ENCODE data around the gene AKAP8. TPM values are rescaled to one million over a fixed set of nuclear protein-coding genes. Genes with fewer than 3 reads are reported as not detected.

AKAP8 gene
- total and polyA plus RNA-seq, 9 of the 15 experiments (the other 6 are each of a cell fraction or from before 2014, with no cell fraction given) = 3.4 to 56.5 (median 15.0) TPM

- TF ChIP-seq MLLT1 (IDR thresholded peaks at IDR 0.05) (peak; percentile 74 to 98), ZNF589 (CRISPR knock-in tag; IDR thresholded peaks at IDR 0.05; ENCODE audit: low read depth) (no peak), PHB (CRISPR knock-in tag; IDR thresholded peaks at IDR 0.05) (0 out of 2 replicates have a peak, but pooled peaks have one; percentile 29), ELF1 (tag; IDR thresholded peaks at IDR 0.05) (no peak), NFE2L1 (tag; IDR thresholded peaks at IDR 0.05; ENCODE audit: borderline replicate concordance, low read depth) (no peak), TOE1 (IDR thresholded peaks at IDR 0.05; ENCODE audit: borderline replicate concordance) (peak; percentile 89; the same call in 1 of the 2 replicates), TOE1 (CRISPR knock-in tag; IDR thresholded peaks at IDR 0.05; ENCODE audit: borderline replicate concordance, low read depth) (0 out of 2 replicates have a peak, but pooled peaks have one; percentile 66), PML (IDR thresholded peaks at IDR 0.05; ENCODE audit: low read length) (peak; percentile 71; the same call in 1 of the 2 replicates), NKRF (IDR thresholded peaks at IDR 0.05; ENCODE audit: borderline replicate concordance) (peak; percentile 88), PRMT5 (CRISPR knock-in tag; IDR thresholded peaks at IDR 0.05) (no peak), ARID3A (IDR thresholded peaks at IDR 0.05; ENCODE audit: borderline replicate concordance, low read depth, low read length) (peak; percentile 94), IRF1 (CRISPR knock-in tag; IDR thresholded peaks at IDR 0.05; ENCODE audit: borderline replicate concordance) (no peak), RFX5 (IDR thresholded peaks at IDR 0.05; ENCODE audit: low read depth, low read length) (no peak), ZBTB12 (CRISPR knock-in tag; IDR thresholded peaks at IDR 0.05) (0 out of 2 replicates have a peak, but pooled peaks have one; percentile 39), ZNF253 (CRISPR knock-in tag; conservative IDR thresholded peaks at IDR 0.05) (no peak), TFAP4 (CRISPR knock-in tag; IDR thresholded peaks at IDR 0.05; ENCODE audit: borderline replicate concordance) (peak; percentile 50; the same call in 1 of the 2 replicates), KLF6 (CRISPR knock-in tag; IDR thresholded peaks at IDR 0.05; ENCODE audit: borderline replicate concordance) (no peak), GABPA (tag; conservative IDR thresholded peaks at IDR 0.05; ENCODE audit: low read depth) (no peak)
Measured at GRCh38 chr19:15418579-15419412, 39.2 kb upstream of the AKAP8 start, which contains the start of gene AKAP8L (continued).
